ENCODE measurements around the gene TMEM30B. TPM values are rescaled to one million over a fixed set of nuclear protein-coding genes. Genes with fewer than 3 reads are reported as not detected.

TMEM30B gene, protein sequence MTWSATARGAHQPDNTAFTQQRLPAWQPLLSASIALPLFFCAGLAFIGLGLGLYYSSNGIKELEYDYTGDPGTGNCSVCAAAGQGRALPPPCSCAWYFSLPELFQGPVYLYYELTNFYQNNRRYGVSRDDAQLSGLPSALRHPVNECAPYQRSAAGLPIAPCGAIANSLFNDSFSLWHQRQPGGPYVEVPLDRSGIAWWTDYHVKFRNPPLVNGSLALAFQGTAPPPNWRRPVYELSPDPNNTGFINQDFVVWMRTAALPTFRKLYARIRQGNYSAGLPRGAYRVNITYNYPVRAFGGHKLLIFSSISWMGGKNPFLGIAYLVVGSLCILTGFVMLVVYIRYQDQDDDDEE
- total RNA-seq = under 0.01 and 0.56 TPM in 2 replicates

DNA sequence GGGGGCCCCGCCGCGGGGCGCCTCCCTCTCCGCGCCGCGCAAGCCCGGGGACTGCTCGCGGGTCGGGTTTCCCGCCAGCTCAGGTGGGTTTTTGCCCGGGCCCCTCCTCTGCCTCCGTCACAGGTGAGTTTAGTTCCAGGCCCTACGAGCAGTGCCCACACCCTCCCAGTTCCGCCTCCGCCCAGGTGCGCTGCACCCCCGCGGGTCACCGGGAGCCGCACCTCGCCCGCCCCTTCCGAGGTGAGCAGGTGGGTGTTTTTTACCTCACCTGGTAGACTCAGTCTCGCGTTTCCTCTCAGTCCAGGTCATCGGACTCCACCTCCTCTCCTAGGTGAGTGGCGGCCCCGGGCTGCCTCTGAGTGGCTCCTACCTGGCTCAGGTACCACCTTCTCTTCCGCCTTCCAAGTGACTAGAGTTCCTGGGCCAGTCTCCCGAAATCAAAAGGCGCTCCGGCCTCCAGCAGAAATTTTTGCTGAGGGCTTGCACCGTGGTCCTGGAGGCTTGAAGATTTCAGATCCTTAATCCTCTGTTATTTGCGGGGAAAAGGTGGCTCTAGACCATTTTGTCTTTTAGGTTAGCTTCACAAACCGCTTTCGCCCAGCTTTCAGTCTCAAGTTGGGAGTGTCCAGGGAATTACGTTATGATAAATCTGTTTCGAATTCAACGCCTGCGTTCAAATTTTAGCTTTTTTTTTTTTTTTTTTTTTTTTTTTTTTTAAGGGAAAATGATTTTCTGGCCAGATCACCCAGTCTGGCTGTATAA lies at the start of gene TMEM30B:
TMEM30B (minus strand) TSS at position 153 of the 762 bp plus-strand sequence. CDS start 191 bp downstream, outside the sequence.

DNA sequence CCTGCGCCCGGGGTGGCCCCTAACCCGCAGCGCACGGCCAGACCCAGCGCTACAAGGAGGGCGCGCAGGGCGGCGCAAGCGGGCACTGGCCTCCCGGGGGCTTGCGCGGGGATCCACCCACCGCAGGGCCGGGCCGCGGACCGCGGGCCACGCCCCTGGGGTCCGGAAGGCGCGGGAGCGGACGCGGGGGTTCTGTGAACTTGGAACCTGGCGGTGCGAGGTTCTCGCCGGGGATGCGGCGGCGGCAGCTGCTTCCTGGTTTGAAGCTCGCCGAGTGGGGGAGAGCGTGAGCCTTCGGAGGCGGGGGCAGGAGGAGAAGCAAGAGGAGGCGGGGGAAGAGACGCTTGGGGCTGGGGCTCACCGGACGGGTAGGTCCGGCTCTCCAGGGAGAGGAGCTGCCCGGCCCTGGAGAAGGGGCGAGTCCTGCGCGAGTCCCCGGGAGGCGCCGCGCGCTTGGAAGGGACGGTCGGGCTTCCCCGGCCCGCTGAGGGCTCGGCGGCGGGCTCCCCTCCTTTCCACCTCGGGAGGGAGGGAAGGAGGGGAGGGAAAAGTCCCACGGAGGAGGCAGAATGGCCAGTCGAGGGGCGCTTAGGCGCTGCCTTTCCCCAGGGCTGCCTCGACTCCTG lies 40.4 kb upstream of the TMEM30B start, which contains the start of gene PRKCH:
PRKCH (plus strand) TSS at position 195 of the 626 bp plus-strand sequence. CDS start 523 bp downstream, outside the sequence.

Other genes with a start within 250 kb of the TMEM30B start
- 11.6 and 11.9 TPM in 2 replicates for gene PRKCH, start 40.2 kb upstream of the TMEM30B start, total RNA-seq

Data from regular cardiac myocyte (primary cell).